GM18867 (cell line): ENCODE measurements around the gene ARRDC3.
"Not testable (repeated sequence)": the region's sequence is repeated elsewhere in the genome, so short reads cannot be mapped to it uniquely, and the experiment has no call there.

Source experiments
- ATAC-seq: cut with Tn5 transposase; IDR thresholded peaks from one replicate; pipeline ENCODE4 v1.9.1; 2021; ENCODE audit warnings: mild to moderate bottlenecking, moderate library complexity; ENCODE audit not compliant: unreplicated experiment

Gene ARRDC3

GRCh38 chr5:91361055-91361701, 21.9 kb downstream of the ARRDC3 start:
- ATAC-seq: peak; percentile 91

GRCh38 chr5:91359962-91360609, 23.0 kb downstream of the ARRDC3 start:
- no peak for ATAC-seq

- ATAC-seq: no peak
These were observed 25.3 kb downstream of the ARRDC3 start for GRCh38 chr5:91357806-91358205.

- ATAC-seq: no peak
These were observed 26.0 kb downstream of the ARRDC3 start for GRCh38 chr5:91357012-91357634.

GRCh38 chr5:91354867-91355266, 28.2 kb downstream of the ARRDC3 start:
- ATAC-seq: peak; percentile 65

- no peak for ATAC-seq
These were observed 30.1 kb downstream of the ARRDC3 start for GRCh38 chr5:91352831-91353695.

- ATAC-seq: no peak
These were observed 37.7 kb downstream of the ARRDC3 start for GRCh38 chr5:91345461-91345860.

GRCh38 chr5:91344661-91345200, 38.4 kb downstream of the ARRDC3 start:
- ATAC-seq: not testable (repeated sequence)

GRCh38 chr5:91343916-91344315, 39.2 kb downstream of the ARRDC3 start:
- ATAC-seq: no peak

- not testable (repeated sequence) for ATAC-seq
These were observed 40.2 kb downstream of the ARRDC3 start for GRCh38 chr5:91342931-91343330.

GRCh38 chr5:91341154-91341553, 42.0 kb downstream of the ARRDC3 start:
- no peak for ATAC-seq

- ATAC-seq: no peak
These were observed 42.6 kb downstream of the ARRDC3 start for GRCh38 chr5:91340532-91340931.

- no peak for ATAC-seq
These were observed 43.9 kb downstream of the ARRDC3 start for GRCh38 chr5:91339063-91339705.

- peak; percentile 88 for ATAC-seq
These were observed 50.7 kb downstream of the ARRDC3 start for GRCh38 chr5:91332267-91333045.

GRCh38 chr5:91331705-91332104, 51.4 kb downstream of the ARRDC3 start:
- no peak for ATAC-seq

GRCh38 chr5:91329283-91329682, 53.8 kb downstream of the ARRDC3 start:
- ATAC-seq: no peak

GRCh38 chr5:91328743-91329142, 54.4 kb downstream of the ARRDC3 start:
- no peak for ATAC-seq

- ATAC-seq: not testable (repeated sequence)
These were observed 60.1 kb downstream of the ARRDC3 start for GRCh38 chr5:91322981-91323380.

GRCh38 chr5:91319667-91320066, 63.5 kb downstream of the ARRDC3 start:
- ATAC-seq: no peak

GRCh38 chr5:91318724-91319123, 64.4 kb downstream of the ARRDC3 start:
- ATAC-seq: no peak
